Raji (cell line): Measurements from ENCODE around the gene ZNF708.
A peak's percentile ranks its signal among the peaks of the same experiment; 100 is the strongest.

Experiments used
- POLR2A ChIP-seq: IDR thresholded peaks from 2 replicates; pipeline ENCODE4 v1.6.1; 2011; ENCODE audit warnings: low read depth, low read length, control low read depth; ENCODE audit not compliant: insufficient read depth

The ZNF708 gene

GRCh38 chr19:21328885-21329605 is at the start of gene ZNF708:
Gene ZNF708, minus strand, starts transcription at chr19:21329410. Its CDS starts 198 bp downstream, at chr19:21329212.
- TF ChIP-seq POLR2A = peak; percentile 83

GRCh38 chr19:21362291-21362690 is 33.1 kb upstream of the ZNF708 start:
- no peak for TF ChIP-seq POLR2A

GRCh38 chr19:21358768-21359451 is 29.7 kb upstream of the ZNF708 start, which contains the start of gene ZNF738:
Gene ZNF738, plus strand, starts transcription at chr19:21359000. Its CDS starts 141 bp downstream, at chr19:21359141.
- peak; percentile 76 for TF ChIP-seq POLR2A

- TF ChIP-seq POLR2A = no peak
These were observed 23.6 kb upstream of the ZNF708 start for GRCh38 chr19:21352830-21353229.

GRCh38 chr19:21335721-21336120 is 6.5 kb upstream of the ZNF708 start:
- TF ChIP-seq POLR2A = no peak

- TF ChIP-seq POLR2A = no peak
These were observed 804 bp downstream of the ZNF708 start for GRCh38 chr19:21328406-21328805.

- TF ChIP-seq POLR2A = no peak
These were observed 3.0 kb downstream of the ZNF708 start for GRCh38 chr19:21326169-21326568.

- no peak for TF ChIP-seq POLR2A
These were observed 6.2 kb downstream of the ZNF708 start for GRCh38 chr19:21323000-21323399.

- TF ChIP-seq POLR2A = no peak
These were observed 6.7 kb downstream of the ZNF708 start for GRCh38 chr19:21322528-21322927.

- TF ChIP-seq POLR2A = no peak
These were observed 7.2 kb downstream of the ZNF708 start for GRCh38 chr19:21321996-21322395.

- no peak for TF ChIP-seq POLR2A
These were observed 8.1 kb downstream of the ZNF708 start for GRCh38 chr19:21321134-21321533.

- no peak for TF ChIP-seq POLR2A
These were observed 11.4 kb downstream of the ZNF708 start for GRCh38 chr19:21317821-21318220.

- no peak for TF ChIP-seq POLR2A
These were observed 14.5 kb downstream of the ZNF708 start for GRCh38 chr19:21314676-21315075.

GRCh38 chr19:21308773-21309172 is 20.4 kb downstream of the ZNF708 start:
- TF ChIP-seq POLR2A = no peak

- no peak for TF ChIP-seq POLR2A
These were observed 59.4 kb downstream of the ZNF708 start for GRCh38 chr19:21269813-21270212.

GRCh38 chr19:21264891-21265290 is 64.3 kb downstream of the ZNF708 start:
- TF ChIP-seq POLR2A = no peak
